Spleen (tissue), 11 donors: ENCODE results near the gene SMG6. TPM values are rescaled to one million over a fixed set of nuclear protein-coding genes. Genes with fewer than 3 reads are reported as not detected.

Experiments
- DNase-seq: peaks from one replicate; pipeline ENCODE4 v3.0.0-alpha.2; 2020
- H3K27ac ChIP-seq, 8 donors: fragments of 200-600 bp; sonication (generic) in 7 of 8; 1 replicate in 4 of 8; 2 replicates in 4 of 8; pipeline versions ENCODE4 v1.5.0 to v1.8.0; 2016 to 2021; ENCODE audit warnings: inconsistent platforms in 4 of 8, mild to moderate bottlenecking in 4 of 8, moderate library complexity in 1 of 8
- H3K27me3 ChIP-seq, 7 donors: fragments of 200-600 bp; sonication (generic) in 6 of 7; replicated peaks in 1 of 7; 1 replicate in 4 of 7; 2 replicates in 3 of 7; pipeline versions ENCODE4 v1.5.0 to v1.8.0; 2016 to 2021; ENCODE audit warnings: inconsistent platforms in 3 of 7, mild to moderate bottlenecking in 1 of 7
- H3K36me3 ChIP-seq, 6 donors: fragments of 200-600 bp; sonication (generic) in 5 of 6; 1 replicate in 4 of 6; 2 replicates in 2 of 6; pipeline versions ENCODE4 v1.5.0 to v1.8.0; 2016 to 2021; ENCODE audit warnings: inconsistent platforms in 2 of 6
- H3K4me1 ChIP-seq, 6 donors: fragments of 200-600 bp; sonication (generic) in 5 of 6; 1 replicate in 3 of 6; 2 replicates in 3 of 6; pipeline versions ENCODE4 v1.5.0 to v1.8.0; 2016 to 2021; ENCODE audit warnings: inconsistent platforms in 3 of 6
- H3K4me3 ChIP-seq, 8 donors: fragments of 200-600 bp; sonication (generic) in 7 of 8; 1 replicate in 4 of 8; 2 replicates in 4 of 8; pipeline versions ENCODE4 v1.5.0 to v1.8.0; 2016 to 2021; ENCODE audit warnings: inconsistent platforms in 4 of 8, mild to moderate bottlenecking in 4 of 8, moderate library complexity in 2 of 8
- H3K9me3 ChIP-seq, 8 donors: fragments of 200-600 bp; sonication (generic) in 7 of 8; 1 replicate in 4 of 8; 2 replicates in 4 of 8; pipeline versions ENCODE4 v1.5.0 to v1.8.0; 2016 to 2021; ENCODE audit warnings: inconsistent platforms in 4 of 8
- CTCF ChIP-seq, 11 experiments: fragments of 200-600 bp in 7 of 11; fragments of 450-650 bp in 4 of 11; sonication (generic) in 4 of 11; IDR thresholded peaks in 8 of 11; conservative IDR thresholded peaks in 3 of 11; 1 replicate in 7 of 11; 2 replicates in 4 of 11; pipeline versions ENCODE4 v1.4.0 to v1.8.0; 2016 to 2021; ENCODE audit warnings: antibody characterized with exemption in 11 of 11, inconsistent platforms in 4 of 11, mild to moderate bottlenecking in 1 of 11
- POLR2A ChIP-seq, 3 donors: fragments of 450-650 bp; IDR thresholded peaks; one replicate each; pipeline ENCODE4 v1.5.1; 2017; ENCODE audit warnings: antibody characterized with exemption in 3 of 3, mild to moderate bottlenecking in 1 of 3
- POLR2AphosphoS5 ChIP-seq, 3 donors: sonication (generic); formaldehyde crosslinking; IDR thresholded peaks; one replicate each; pipeline ENCODE4 v1.5.1; 2017; ENCODE audit warnings: antibody characterized with exemption in 3 of 3
- WGBS, 5 donors: extraction: QIAGEN DNeasy Blood & Tissue Kit in 3 of 5; methylation state at CpG; one replicate each; pipeline versions ENCODE4 v1.1.5 to v1.1.7; 2013 to 2018; 5-methylcytosine and 5-hydroxymethylcytosine counted together
- intact Hi-C: fragments of 100-400 bp; cut with DNase I; formaldehyde crosslinking; loops from one replicate; pipeline ENCODE4 v1.15.0; 2023; ENCODE audit warnings: low total_unique reads
- polyA plus RNA-seq, 3 donors: library from polyadenylated mRNA; stranded (reverse); fragments of 200-250 nt; gene quantifications; one replicate each; pipeline ENCODE4 v1.2.1, GENCODE V29; 2013
- total RNA-seq, 7 donors: library from RNA; depleted of rRNA in 3 of 7; stranded (reverse); fragments of >200 nt in 3 of 7; fragmentation: NEBNext Ultra II Directional in 4 of 7; extraction: Animal tissue kit (Norgen Biotek cat#: 25700) in 4 of 7; gene quantifications; one replicate each; pipeline versions ENCODE4 v1.1.0 to v1.2.1, GENCODE V29; 2016 to 2021
- donor health status: healthy with polysubstance abuse.
- donor health status: DM: no; HTN: no; CAD: no; lungs with moderate emphysema.
- donor health status: DM: no; HTN: no; CAD: no.
- donor health status: Bipolar disorder and iron deficiency.
- donor health status: healthy.
- donor health status: DM: no; HTN: no; CAD: no.
- donor health status: DM: yes; HTN: yes; CAD: no.

The SMG6 gene
- total and polyA plus RNA-seq, 10 donors, result 9.7 to 44.2 (median 28.0) TPM

GRCh38 chr17:2174468-2175293 is 128.9 kb downstream of the SMG6 start:
- TF ChIP-seq POLR2A (IDR thresholded peaks at IDR 0.05) (no peak), CTCF (IDR thresholded peaks at IDR 0.05 in 8 of 11, conservative IDR thresholded peaks at IDR 0.05 in 3 of 11) (peak in 4 of 11 experiments; percentile 14 to 34 (median 20)), POLR2AphosphoS5 (IDR thresholded peaks at IDR 0.05) (peak; percentile 69 to 86 (median 81))
- no peaks in the 10 kb centered on the region for H3K27me3 ChIP-seq
- peak; percentile 84 for DNase-seq
- no peak overlapping the region for H3K4me3 ChIP-seq
- WGBS, 5 donors, result 46 to 52% (median 50%) methylated on average over 24 of the region's 24 CpGs
- no peaks in the 10 kb centered on the region for H3K9me3 ChIP-seq
- intact Hi-C loops, result loop anchor here (10.0 kb wide), 1 partner anchor 60 kb away; no protein-coding TSS in a partner anchor
- peak overlapping the region in 7 of 8 donors; percentile 41 to 85 (median 71) for H3K27ac ChIP-seq
- peaks cover 35 to 82% (median 65%) of the 10 kb centered on the region in 6 donors for H3K4me1 ChIP-seq
- peaks cover 0 to 90% (median 3%) of the 10 kb centered on the region in 6 donors for H3K36me3 ChIP-seq

- H3K4me1 ChIP-seq, result peaks cover 29 to 76% (median 59%) of the 10 kb centered on the region in 6 donors
- no peaks in the 10 kb centered on the region for H3K27me3 ChIP-seq
- peak overlapping the region in 7 of 8 donors; percentile 41 to 85 (median 71) for H3K27ac ChIP-seq
- no peaks in the 10 kb centered on the region for H3K9me3 ChIP-seq
- 78 to 89% (median 86%) methylated on average over 3 of the region's 3 CpGs for WGBS, 5 donors
- no peak for TF ChIP-seq POLR2AphosphoS5 (IDR thresholded peaks at IDR 0.05)
- no peak for TF ChIP-seq POLR2A (IDR thresholded peaks at IDR 0.05)
- no peak for TF ChIP-seq CTCF (IDR thresholded peaks at IDR 0.05 in 8 of 11, conservative IDR thresholded peaks at IDR 0.05 in 3 of 11)
- intact Hi-C loops, result loop anchor here (10.0 kb wide), 1 partner anchor 61 kb away; no protein-coding TSS in a partner anchor
- H3K4me3 ChIP-seq, result no peak overlapping the region
- peaks cover 0 to 95% (median 6%) of the 10 kb centered on the region in 6 donors for H3K36me3 ChIP-seq
- no peak for DNase-seq
Measured at GRCh38 chr17:2174014-2174413, 129.6 kb downstream of the SMG6 start.

GRCh38 chr17:2172999-2173398 is 130.6 kb downstream of the SMG6 start:
- intact Hi-C loops, result loop anchor here (10.0 kb wide), 1 partner anchor 62 kb away; no protein-coding TSS in a partner anchor
- TF ChIP-seq POLR2AphosphoS5 (IDR thresholded peaks at IDR 0.05) (no peak), CTCF (IDR thresholded peaks at IDR 0.05 in 8 of 11, conservative IDR thresholded peaks at IDR 0.05 in 3 of 11) (no peak), POLR2A (IDR thresholded peaks at IDR 0.05) (no peak)
- 70 to 89% (median 78%) methylated on average over 1 of the region's 1 CpG for WGBS, 5 donors
- Histone ChIP-seq H3K27me3 (no peaks in the 10 kb centered on the region), H3K36me3 (peaks cover 0 to 95% (median 6%) of the 10 kb centered on the region in 6 donors), H3K4me3 (no peak overlapping the region), H3K4me1 (peaks cover 21 to 66% (median 49%) of the 10 kb centered on the region in 6 donors), H3K9me3 (no peaks in the 10 kb centered on the region), H3K27ac (peak overlapping the region; percentile 29 to 85 (median 68))
- DNase-seq, result no peak
